HG03175 (cell line): ENCODE data around the gene ABCA1.

Experiments
- ATAC-seq: cut with Tn5 transposase; IDR thresholded peaks from one replicate; pipeline ENCODE4 v1.9.1; 2021; ENCODE audit warnings: mild to moderate bottlenecking, moderate library complexity; ENCODE audit not compliant: unreplicated experiment

ABCA1 gene

DNA sequence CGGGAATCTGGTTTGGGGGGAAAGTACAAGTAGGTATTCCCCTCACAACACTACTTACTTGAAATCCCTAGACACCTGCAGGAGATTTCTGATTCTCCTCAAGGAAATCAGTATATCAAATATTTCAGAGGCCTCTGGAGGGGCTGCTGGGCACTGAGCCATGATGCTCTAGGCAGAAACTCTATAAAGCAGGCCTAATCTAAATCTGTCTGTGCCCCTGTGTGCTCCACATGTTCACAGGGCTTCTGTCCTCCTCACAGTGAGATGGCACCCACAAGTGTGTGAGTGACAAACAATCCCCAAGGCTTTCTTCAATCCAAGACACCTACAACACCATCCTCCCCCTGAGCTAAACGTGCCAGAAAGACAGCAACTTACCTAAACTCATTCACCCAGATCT lies 125.0 kb downstream of the ABCA1 start:
- ATAC-seq: no peak

DNA sequence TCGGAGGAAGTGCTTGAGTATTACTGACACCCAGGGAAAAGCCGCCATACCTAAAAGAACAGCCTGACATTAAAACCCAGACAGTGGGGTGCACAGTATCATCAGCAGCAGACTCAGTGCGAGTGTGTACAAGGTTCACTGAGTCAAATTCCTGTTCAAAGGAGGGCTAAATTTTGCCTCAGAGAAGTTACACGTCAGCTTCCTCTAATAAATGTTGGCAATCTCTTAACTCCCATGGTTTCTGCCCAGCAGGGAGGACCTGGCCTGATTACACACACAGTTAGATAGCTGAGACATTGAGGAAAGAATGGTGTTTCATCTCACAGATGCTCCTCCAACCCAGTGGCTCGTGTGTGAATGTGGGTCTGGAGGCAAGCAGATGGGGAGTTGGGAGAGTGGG lies 125.8 kb downstream of the ABCA1 start:
- ATAC-seq: no peak

DNA sequence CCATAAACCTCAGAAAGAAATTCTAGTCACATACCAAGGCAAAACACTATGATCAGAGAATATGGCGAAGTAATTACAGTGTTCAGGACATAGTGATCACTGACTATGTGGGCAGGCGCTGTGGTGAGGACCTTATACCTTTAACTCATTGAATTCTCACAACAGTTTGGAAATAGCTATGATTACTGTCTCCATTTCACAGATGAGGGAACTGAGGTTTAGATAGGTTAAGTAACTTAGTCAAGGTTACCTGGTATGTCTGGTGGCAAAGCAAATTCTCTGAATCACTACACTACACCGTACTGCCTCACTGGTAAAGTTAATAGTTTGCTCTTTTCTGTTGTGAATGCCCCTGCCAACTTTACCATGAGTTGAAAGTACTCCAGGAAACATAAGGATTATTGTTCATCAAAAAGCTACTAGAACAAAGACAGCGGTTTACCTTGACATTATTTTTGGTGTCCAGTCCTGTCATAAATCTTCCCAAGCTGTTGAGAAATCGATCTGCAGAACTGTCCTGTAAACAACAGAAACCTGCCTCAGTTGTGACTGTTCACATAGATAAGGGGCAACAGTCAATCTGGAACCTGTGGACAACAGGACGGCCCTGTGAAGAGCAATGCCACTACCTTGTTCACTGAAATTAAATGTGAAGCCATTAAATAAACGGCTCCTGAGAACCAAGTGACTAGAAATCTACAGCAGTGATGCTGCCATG lies 127.7 kb downstream of the ABCA1 start:
- no peak for ATAC-seq

DNA sequence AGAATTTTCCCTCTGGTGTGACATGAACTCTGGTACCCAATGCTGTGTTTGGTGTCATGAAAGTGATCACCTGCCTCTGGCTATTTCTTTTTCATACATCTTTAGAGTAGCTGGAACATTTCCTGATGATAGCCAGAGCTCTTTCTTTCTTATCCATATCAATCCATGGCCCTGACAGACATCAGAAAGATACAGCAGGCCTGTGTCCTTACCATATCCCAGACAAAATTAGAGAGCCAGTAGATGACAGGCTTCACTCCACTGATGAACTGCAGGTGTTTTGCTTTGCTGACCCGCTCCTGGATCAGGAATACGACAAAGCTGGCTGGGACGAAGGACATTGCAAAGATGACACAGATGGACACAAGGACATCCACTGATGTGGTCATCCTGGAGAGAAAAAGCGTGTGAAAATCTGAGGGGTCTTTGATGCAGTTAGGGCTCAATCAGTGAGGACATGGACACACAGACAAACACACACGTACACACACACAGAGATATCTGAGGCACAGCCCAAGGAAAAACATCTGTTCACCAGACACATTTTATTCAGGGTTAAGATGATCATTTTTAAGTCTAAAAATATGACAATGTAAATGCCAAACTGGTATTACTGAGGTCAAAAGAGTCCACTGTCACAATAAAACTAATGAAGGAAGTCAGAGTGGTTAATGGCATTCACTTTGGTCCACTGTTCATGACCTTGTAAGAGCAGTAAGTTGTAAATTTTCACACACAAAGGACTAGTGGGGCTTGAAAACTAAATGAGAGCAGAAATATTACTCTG lies 129.6 kb downstream of the ABCA1 start:
- no peak for ATAC-seq

DNA sequence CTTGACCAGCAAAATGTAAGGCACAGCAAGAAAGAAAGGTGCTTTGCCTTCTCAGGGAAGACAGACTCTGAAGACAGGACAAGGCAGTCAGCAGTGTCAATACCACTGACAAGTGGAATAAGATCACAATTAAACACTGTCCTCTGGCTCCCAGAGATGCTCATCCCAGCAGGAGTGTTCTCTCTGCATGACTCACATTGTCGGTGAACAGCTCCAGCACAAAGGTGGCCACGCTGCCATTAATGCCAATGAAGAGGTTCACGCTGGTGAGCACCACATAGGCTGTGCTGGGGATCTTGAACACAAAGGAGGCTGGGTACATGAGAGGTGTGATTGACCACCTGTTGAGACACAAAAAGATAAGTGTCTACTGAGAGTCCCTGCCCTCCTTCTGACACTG lies 132.1 kb downstream of the ABCA1 start:
- no peak for ATAC-seq

DNA sequence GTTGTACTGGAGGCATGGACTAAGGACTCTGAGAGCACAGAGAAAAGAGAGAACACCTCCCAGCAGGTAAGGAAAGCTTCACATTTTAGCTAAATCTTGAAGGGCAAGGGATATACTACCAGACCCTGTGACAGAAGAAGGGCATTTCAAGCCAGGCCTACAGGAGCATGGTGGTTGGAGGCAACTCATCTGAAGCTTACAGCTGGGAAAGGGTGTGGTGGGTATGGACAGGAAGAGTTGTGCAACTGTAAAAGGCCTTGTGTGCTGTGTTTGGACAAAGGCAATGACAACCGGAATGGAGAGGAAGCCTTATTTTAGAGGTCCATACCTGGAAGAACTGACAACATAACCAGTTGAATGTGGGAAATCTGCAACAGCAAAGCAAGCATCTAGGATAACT lies 132.9 kb downstream of the ABCA1 start:
- ATAC-seq: no peak

DNA sequence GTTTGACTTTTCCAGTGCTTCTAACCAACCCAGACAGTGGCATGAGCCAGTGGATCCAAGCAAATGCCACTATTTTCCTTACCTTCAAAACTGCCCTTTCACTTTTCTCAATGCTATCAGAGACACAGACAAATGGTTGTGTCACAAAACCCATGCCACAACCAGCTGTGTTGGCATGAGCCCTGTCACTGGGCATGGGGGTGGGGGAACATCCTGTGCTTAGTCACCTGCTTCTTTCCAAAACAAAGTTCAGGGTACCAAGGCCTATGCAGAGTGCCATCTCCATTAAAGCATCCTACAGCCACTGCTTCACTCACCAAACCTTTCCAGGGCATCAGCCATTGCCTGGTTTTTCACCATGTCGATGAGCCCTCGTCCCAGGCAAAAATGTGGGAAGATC lies 133.9 kb downstream of the ABCA1 start:
- ATAC-seq: no peak

DNA sequence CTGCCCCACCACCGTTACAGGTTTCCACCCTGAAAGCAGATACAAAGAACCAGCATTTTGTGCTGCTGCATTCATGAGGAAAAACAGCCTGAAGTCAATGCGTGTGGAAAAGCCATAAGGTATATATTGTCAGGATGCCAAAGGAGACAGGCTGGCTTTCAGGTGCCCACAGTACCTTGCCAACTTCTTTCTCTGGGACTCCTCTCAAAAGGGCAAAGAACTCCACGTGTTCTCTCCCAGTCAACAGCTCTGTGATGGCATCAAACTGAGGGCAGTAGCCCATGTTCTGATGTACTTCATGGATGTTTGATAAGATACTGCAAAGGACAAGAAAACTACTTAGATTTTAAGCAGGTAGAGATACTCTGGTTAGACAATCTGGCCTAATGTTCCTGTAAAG lies 139.7 kb downstream of the ABCA1 start:
- no peak for ATAC-seq

DNA sequence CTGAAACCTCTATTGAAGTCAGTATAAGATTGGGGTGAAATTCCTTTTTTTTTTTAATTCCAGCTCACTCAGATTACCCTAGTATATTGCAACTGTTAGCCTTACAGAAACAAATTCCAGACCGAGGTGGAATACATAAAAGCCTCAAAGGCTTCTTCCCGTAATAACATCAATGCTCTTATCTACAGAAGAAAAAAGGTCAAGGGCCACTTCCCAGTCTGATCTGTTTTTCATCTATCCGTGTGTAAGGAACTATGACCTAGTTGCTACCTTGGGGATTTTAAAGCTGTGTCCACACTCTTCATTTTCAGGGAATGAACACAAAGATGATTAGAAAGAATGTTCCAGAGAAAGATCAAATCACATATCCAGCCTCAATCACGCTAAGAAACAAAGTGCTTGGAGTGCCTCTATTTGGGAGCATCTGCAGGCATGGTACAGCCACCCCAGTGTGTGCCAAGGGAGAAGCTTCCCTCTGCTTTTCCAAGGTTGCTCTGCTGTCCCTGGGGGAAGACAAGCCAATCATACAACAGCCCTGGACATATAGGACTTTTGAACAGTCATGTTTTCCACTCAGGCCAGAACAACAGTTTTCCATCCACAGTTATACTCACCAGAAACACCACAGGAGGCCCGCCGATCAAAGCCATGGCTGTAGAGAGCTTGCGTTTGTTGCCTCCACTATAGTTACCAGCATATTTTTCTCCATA lies 140.5 kb downstream of the ABCA1 start:
- ATAC-seq: no peak

DNA sequence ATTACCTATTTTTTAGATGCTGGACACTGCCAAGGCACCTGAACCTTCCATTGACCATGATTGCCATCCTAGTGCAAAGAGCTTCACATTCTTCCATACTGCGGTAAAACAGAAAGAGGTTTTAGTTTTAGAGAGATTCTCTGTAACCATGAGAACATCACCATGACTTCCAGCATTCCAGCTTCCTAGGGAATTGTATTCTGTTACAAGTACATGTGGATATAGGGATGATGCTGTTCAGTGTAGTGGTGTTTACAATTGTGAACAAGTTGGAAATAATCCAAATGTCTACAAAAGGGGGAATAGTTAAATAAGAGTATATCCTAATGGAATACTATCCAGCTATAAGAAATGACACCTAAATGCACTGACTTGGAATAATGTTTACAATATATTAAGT lies 141.7 kb downstream of the ABCA1 start:
- no peak for ATAC-seq

DNA sequence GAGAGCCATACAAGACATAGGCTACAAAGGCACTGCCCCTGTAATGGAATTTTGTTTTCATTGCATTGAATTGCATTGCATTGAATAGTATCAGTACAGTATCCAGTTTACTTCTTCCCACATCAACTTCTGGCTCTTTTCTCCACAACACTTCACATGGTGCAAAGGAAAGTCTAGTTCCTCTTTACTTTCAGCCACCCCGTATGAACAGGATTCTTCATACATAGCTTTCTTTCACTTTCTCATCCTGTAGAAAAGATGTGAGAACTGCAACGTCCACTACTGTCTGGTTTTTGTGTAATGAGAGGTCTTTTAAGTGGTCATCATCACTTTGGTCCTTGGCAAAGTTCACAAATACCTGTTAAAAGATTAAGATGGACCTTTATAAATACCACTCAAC lies 143.9 kb downstream of the ABCA1 start:
- ATAC-seq: peak; percentile 87

DNA sequence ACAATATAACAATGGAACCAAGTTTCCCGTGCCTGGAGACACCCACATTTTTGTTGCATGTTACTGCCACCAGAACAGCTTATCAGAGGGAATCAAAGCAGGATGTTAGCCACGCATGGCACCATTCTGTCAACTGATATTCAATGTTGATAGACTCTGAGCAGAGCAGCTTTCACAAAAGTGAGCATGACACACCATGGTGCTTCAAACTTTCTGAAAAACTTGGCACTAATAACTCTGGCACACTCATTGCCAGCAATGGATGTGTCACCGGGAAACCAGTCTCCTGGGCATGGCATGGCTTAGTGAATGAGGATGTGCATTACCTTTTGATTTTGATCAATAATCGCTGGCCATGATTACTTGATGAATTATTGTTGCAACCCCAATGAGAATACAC lies 144.4 kb downstream of the ABCA1 start:
- no peak for ATAC-seq

DNA sequence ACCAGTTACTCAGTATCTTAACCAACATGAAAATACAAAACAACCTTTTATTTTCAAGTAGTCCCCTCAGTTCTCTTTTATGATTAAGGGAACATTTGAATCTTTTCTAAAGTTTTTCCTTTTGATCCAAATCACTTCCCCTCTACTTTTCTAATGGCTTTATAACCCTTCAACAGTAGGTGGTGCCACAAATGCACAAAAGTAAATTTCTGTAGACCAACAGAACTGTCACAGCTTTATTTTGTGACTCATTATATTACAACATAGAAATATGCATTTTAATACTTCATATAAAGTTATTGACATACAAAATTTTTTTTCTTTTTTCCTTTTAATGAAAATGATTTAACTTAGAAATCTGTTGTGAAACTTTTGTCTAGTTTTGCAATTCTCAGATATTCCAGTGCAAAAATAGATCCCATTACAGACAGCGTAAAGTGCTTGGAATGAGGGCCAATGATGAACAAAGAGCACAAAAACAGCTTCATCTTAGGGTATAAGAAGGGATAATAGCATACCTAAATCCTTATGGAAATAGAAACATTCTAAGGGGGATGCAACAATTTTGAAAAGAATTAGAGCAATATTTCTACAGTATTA lies 147.1 kb downstream of the ABCA1 start:
- peak; percentile 47 for ATAC-seq

DNA sequence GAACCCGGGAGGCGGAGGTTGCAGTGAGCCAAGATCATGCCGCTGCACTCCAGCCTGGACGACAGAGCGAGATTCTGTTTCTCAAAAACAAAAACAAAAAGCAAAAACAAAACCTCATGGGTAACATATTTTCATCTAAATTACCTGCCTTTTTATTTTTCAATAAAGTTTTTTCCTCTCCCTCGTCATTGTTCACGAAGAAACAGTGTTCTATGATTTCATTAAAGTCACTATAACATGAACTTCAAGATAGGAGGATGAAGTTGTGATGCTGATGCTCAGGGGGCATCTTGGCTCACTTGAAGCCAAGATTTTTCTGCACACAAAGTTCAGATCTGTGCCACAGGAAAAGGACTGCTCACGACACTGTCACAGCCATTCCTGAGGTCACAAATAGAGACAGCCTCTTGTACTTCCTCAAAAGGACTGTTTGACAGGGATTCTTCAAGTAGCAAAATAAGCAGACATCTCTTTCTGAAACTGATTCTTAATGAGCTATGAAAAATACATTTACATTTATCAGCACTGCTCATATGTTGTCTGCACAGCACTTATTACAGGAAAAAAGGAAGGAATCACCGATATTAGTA lies 147.9 kb downstream of the ABCA1 start:
- no peak for ATAC-seq

DNA sequence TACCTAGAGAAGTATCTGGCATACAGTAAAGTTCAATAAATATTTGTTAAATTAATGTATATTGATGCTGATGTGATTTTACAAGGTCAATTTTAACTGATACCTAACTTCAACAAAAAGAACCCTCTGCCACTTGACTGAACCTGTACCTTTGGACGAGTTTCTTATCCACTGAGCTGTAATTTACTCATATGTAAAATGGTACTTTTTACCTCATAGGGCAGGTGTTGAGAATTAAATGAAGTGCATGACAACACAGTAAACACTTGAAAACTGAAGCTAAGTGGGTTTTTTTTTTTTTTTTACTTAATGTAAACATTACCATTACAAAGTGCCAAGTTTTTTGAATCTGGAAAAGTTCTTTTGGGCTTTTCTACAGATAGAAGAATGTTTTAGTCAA lies 148.6 kb downstream of the ABCA1 start:
- ATAC-seq: no peak

DNA sequence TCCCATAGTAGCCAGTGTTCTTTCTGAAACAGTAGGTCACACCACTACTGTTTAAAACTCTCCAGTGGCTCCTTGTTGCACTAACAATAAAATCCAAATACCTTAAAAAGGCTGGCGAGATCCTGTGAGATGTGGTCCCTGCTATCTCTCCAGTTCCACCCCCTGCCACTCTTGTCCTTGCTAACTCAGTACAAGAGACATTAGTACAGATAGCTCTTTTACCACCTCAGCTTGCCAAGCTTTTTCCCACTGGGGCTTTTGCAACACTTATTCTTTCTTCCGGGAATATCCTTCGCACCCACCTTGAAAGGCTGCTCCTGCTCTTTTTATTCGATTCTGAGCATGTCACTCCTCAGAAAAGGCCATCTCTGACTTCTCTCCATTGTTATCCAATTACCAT lies 149.2 kb downstream of the ABCA1 start:
- no peak for ATAC-seq

DNA sequence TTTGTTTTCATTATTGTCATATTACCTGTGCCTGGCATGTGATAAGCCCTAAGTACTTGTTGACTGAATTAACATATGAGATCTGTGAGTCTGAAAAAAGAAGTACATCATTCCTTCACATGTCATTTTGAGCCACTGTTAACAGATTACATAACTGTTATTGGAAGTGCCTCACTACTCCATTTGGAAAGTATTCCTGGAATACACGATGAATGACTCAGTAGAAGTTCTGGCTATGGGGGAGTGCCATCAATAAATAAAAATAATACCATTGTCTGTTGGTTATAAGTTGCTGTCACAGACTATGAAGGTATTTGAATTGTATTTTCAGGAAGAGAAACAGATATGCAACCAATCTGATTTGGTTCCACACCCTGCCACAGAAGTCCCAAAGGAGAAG lies 151.2 kb downstream of the ABCA1 start:
- no peak for ATAC-seq

DNA sequence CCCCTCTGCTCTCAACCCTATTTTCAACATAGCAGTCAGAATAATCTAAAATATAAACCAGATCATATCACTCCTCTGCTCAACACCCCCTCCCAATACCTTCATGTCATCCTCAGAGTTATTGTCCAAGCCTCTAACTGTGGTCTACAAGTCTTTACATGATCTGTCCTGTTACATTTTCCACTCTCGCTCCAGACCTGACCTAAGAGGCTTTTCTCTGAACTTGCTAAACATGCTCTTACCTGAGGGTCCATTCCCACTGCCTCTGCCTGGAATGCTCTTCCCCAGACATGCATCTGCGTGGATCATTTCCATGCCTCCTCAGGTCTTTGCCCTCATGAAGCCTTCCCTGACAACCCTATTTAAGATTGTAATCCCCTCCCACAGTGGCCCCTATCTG lies 152.0 kb downstream of the ABCA1 start:
- no peak for ATAC-seq

DNA sequence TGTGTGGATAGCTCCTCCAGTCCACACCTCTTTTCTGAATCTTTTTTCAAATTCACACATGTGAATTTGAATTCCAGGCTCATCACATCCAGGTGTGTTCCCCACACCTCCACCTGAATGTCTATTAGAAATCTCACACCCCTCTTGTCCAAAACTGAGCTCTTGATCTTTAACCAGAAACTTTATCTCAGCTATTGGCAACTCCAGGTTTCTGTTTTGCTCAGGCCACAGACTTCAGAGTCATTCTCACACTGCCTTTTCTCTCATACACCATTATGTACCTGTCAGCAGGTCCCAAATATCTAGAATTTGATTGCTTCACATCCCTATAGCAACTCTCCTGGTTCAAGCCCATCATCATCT lies 152.4 kb downstream of the ABCA1 start:
- peak; percentile 70 for ATAC-seq

DNA sequence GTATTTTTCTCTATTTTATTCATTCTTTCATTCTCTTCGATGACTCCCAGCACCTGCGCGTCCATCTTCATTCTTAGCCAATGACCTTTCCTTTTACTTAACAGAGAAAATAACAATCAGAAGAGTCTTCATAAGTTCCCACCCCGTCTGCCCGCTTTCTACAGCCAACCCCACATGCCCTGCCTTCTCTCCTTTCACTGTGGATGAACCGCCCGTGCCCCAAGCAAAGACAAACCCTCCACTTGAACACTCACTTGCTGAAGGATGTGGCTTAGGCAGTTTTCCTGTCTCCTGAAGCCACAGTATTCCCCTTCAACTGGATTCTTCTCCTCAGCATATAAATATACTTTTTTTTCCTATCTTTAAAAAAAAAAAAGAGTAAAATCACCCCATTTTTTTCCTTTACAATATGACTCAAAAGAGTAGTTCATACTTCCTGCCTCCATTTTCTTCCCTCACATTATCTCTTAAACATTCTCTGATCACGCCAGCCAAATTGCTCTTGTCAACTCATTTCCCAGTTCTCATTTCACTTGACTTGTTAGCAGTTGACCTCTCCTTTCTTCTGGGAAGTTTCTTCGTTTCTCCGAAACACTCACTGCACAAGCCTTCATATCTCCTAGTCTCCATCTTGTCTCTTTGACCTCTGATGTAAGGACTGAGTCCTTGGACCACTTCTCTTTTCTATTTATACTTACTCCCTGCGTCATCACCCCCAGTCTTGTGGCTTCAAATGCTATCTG lies 153.0 kb downstream of the ABCA1 start:
- peak; percentile 93 for ATAC-seq

DNA sequence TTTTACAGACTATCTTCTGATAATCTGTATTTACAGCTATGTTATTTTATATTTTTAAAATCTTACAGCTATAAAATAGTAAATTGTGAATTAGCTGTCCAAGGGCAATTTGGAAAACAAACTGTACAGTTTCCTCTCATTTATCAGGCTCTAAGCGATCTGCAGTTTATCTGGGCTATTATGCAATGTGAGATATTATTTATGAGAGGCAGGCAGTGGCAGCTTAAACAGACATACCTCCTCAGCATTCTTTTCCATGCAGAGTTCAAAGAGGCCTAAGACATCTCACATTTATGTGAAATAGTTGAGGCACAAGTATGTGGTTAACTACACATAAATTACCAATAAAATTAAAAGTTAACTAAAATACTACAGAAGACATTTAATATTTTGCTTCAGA lies 153.8 kb downstream of the ABCA1 start:
- ATAC-seq: no peak
